Astrocyte (in vitro differentiated cells and primary cell): Measurements from ENCODE around the gene SPTAN1. TPM values are rescaled to one million over a fixed set of nuclear protein-coding genes. Genes with fewer than 3 reads are reported as not detected.
A peak's percentile ranks its signal among the peaks of the same experiment; 100 is the strongest.

Source experiments
- DNase-seq: peaks from one replicate; pipeline ENCODE4 v3.0.0-alpha.2; 2010; ENCODE audit warnings: low read depth
- FAIRE-seq: peaks from 2 replicates; lab custom pipeline; 2011; peaks lifted over from hg19 to GRCh38; lab: Jason Lieb, UNC
- H2AFZ ChIP-seq: 2 replicates; pipeline ENCODE4 v1.6.0; 2012; ENCODE audit warnings: low read depth, low read length, inconsistent platforms
- H3K27ac ChIP-seq: 2 replicates; pipeline ENCODE4 v1.5.1; 2011; ENCODE audit warnings: low read depth, low read length, inconsistent platforms
- H3K27me3 ChIP-seq: 2 replicates; pipeline ENCODE4 v1.6.0; 2011; ENCODE audit warnings: low read length, inconsistent platforms; ENCODE audit not compliant: insufficient read depth
- H3K36me3 ChIP-seq: 2 replicates; pipeline ENCODE4 v1.5.1; 2011; ENCODE audit warnings: low read length, inconsistent platforms; ENCODE audit not compliant: insufficient read depth
- H3K4me1 ChIP-seq: 2 replicates; pipeline ENCODE4 v1.5.1; 2011; ENCODE audit warnings: low read length, inconsistent platforms; ENCODE audit not compliant: insufficient read depth
- H3K4me2 ChIP-seq: 2 replicates; pipeline ENCODE4 v1.6.0; 2012; ENCODE audit warnings: low read length, inconsistent platforms
- H3K4me3 ChIP-seq: 2 replicates; pipeline ENCODE4 v1.5.1; 2011; ENCODE audit warnings: low read depth, mild to moderate bottlenecking, low read length, inconsistent platforms; ENCODE audit not compliant: insufficient read depth
- H3K79me2 ChIP-seq: 2 replicates; pipeline ENCODE4 v1.6.0; 2012; ENCODE audit warnings: mild to moderate bottlenecking, low read length, inconsistent platforms; ENCODE audit not compliant: insufficient read depth
- H3K9ac ChIP-seq: 2 replicates; pipeline ENCODE4 v1.6.0; 2012; ENCODE audit warnings: mild to moderate bottlenecking, low read length, inconsistent platforms
- H3K9me3 ChIP-seq: 2 replicates; pipeline ENCODE4 v1.5.1; 2012; ENCODE audit warnings: low read depth, mild to moderate bottlenecking, low read length, inconsistent platforms; ENCODE audit not compliant: insufficient read depth
- H4K20me1 ChIP-seq: 2 replicates; pipeline ENCODE4 v1.6.0; 2012; ENCODE audit warnings: low read length, inconsistent platforms; ENCODE audit not compliant: insufficient read depth
- H3K27ac Mint-ChIP-seq: one replicate; pipeline ENCODE4 v1.8.0; 2021; ENCODE audit warnings: mild to moderate bottlenecking, mixed read lengths; ENCODE audit not compliant: unreplicated experiment
- H3K27me3 Mint-ChIP-seq: one replicate; pipeline ENCODE4 v1.8.0; 2021; ENCODE audit warnings: low read depth, mixed read lengths; ENCODE audit not compliant: unreplicated experiment
- H3K36me3 Mint-ChIP-seq: one replicate; pipeline ENCODE4 v1.8.0; 2021; ENCODE audit warnings: low read depth, mixed read lengths; ENCODE audit not compliant: unreplicated experiment
- H3K4me1 Mint-ChIP-seq: one replicate; pipeline ENCODE4 v1.8.0; 2021; ENCODE audit warnings: low read depth, mixed read lengths; ENCODE audit not compliant: unreplicated experiment
- H3K4me3 Mint-ChIP-seq: one replicate; pipeline ENCODE4 v1.8.0; 2021; ENCODE audit warnings: mild to moderate bottlenecking, moderate library complexity, mixed read lengths; ENCODE audit not compliant: unreplicated experiment
- H3K9me3 Mint-ChIP-seq: one replicate; pipeline ENCODE4 v1.8.0; 2021; ENCODE audit warnings: mild to moderate bottlenecking, mixed read lengths; ENCODE audit not compliant: unreplicated experiment
- EZH2 ChIP-seq: IDR thresholded peaks from 2 replicates; pipeline ENCODE4 v1.6.1; 2012; ENCODE audit warnings: mild to moderate bottlenecking, low read length, inconsistent platforms; ENCODE audit not compliant: insufficient read depth
- total RNA-seq: library from RNA; stranded (reverse); gene quantifications from 2 replicates; pipeline ENCODE4 v1.2.1, GENCODE V29; 2021
- TF ChIP-seq, protein P1 (sequence below): IDR thresholded peaks from 2 replicates; pipeline ENCODE4 v1.5.1; 2011; ENCODE audit warnings: low read depth, mild to moderate bottlenecking, inconsistent platforms, low read length, moderate library complexity; ENCODE audit not compliant: insufficient read depth

SPTAN1 gene
- total RNA-seq, 1 donor from 2014 or later = 604 TPM

DNA sequence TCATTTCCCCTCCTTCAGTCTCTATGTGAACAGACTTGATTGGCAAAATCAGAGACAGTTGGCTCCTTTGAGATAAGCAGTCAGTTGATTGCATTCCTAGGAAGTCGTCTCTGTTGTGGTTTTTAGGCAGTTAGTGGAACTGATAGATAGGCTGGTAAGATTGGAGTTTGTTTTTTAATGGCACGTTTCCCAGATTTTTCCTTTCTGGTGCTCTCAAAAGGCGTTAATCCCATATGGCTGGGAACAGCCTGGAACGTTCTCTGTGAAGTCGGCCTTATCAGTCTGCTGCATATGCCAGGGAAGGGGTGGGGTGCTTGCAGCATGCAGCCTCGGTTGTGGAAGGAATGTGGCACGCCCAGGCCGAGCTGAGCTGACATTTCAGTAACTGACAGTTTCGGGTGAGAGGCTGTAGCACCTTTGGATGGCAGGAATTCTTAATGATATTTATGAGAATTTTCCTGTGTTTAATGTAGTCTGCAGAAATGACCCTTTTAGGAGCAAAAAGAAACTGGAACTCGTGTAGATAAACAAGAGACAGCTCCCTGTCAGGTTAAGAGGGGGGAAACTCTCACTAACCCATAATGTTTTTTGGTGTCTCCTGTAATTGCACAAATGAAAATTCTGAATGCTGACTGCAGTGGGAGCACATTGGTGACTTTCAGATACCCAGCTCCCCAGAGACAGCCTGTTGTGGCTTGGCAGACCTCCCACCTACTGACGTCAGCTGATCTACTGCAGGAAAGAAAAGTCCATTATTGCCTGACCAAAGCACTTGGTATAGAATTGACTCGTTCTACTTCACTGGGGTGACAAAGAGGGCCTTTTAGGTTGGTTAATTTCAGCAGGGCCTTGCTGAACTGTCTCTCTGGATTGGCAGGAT, 6.3 kb downstream of the SPTAN1 start:
- H3K9ac ChIP-seq = peak overlapping the region; percentile 63
- peak overlapping the region; percentile 76 for H3K4me2 ChIP-seq
- H3K4me1 ChIP-seq = peaks cover 48% of the 10 kb centered on the region
- peak overlapping the region; percentile 76 for H3K4me3 Mint-ChIP-seq
- peak overlapping the region; percentile 89 for H3K27ac Mint-ChIP-seq
- H3K4me3 ChIP-seq = peak overlapping the region; percentile 35
- peaks cover 91% of the 10 kb centered on the region for H4K20me1 ChIP-seq
- TF ChIP-seq, protein P1, sequence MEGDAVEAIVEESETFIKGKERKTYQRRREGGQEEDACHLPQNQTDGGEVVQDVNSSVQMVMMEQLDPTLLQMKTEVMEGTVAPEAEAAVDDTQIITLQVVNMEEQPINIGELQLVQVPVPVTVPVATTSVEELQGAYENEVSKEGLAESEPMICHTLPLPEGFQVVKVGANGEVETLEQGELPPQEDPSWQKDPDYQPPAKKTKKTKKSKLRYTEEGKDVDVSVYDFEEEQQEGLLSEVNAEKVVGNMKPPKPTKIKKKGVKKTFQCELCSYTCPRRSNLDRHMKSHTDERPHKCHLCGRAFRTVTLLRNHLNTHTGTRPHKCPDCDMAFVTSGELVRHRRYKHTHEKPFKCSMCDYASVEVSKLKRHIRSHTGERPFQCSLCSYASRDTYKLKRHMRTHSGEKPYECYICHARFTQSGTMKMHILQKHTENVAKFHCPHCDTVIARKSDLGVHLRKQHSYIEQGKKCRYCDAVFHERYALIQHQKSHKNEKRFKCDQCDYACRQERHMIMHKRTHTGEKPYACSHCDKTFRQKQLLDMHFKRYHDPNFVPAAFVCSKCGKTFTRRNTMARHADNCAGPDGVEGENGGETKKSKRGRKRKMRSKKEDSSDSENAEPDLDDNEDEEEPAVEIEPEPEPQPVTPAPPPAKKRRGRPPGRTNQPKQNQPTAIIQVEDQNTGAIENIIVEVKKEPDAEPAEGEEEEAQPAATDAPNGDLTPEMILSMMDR = no peak
- no peaks in the 10 kb centered on the region for H3K27me3 Mint-ChIP-seq
- H3K27ac ChIP-seq = peak overlapping the region; percentile 67
- H2AFZ ChIP-seq = no peak overlapping the region
- H3K9me3 ChIP-seq = no peaks in the 10 kb centered on the region
- no peaks in the 10 kb centered on the region for H3K9me3 Mint-ChIP-seq
- H3K79me2 ChIP-seq = peaks cover 93% of the 10 kb centered on the region
- DNase-seq (peak; percentile 93), FAIRE-seq (no peak)
- H3K36me3 Mint-ChIP-seq = peaks cover 13% of the 10 kb centered on the region
- peaks cover 31% of the 10 kb centered on the region for H3K4me1 Mint-ChIP-seq
- H3K27me3 ChIP-seq = no peaks in the 10 kb centered on the region
- peaks cover 7% of the 10 kb centered on the region for H3K36me3 ChIP-seq

DNA sequence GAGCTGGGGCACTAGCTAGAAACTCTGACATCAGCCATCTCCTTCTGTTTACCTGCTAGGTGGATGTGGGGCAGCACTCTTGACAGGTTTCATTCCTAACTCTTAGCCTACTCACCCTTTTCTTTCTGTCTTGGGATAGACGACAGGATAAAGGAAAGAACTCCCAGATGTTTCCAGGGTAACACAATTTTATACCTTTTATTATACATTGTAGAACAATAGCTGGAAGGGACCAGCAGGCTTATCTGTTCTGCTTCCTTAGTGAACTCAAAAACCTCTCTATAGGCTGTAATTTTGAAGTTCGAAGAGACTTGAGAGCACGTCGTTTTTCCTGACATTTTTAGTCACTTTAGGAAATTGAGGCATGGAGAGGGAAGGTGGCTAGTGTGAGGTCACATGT, 13.2 kb downstream of the SPTAN1 start:
- no peak for DNase-seq
- H3K36me3 ChIP-seq = peaks cover 35% of the 10 kb centered on the region
- TF ChIP-seq EZH2 = no peak
- TF ChIP-seq, protein P1 = no peak

More for the DNA sequence above, 13.2 kb downstream of the SPTAN1 start:
- Mint-ChIP-seq H3K4me1 (peaks cover 15% of the 10 kb centered on the region), H3K9me3 (no peaks in the 10 kb centered on the region), H3K27me3 (no peaks in the 10 kb centered on the region), H3K27ac (peak overlapping the region; percentile 14), H3K4me3 (no peak overlapping the region), H3K36me3 (peaks cover 27% of the 10 kb centered on the region)
- no peak for FAIRE-seq
- no peak overlapping the region for H3K4me2 ChIP-seq
- H2AFZ ChIP-seq = no peak overlapping the region
- no peaks in the 10 kb centered on the region for H3K4me1 ChIP-seq
- H3K27ac ChIP-seq = no peak overlapping the region
- H4K20me1 ChIP-seq = peaks cover 87% of the 10 kb centered on the region
- H3K79me2 ChIP-seq = peaks cover 84% of the 10 kb centered on the region
- no peaks in the 10 kb centered on the region for H3K9me3 ChIP-seq
- no peak overlapping the region for H3K4me3 ChIP-seq
- no peak overlapping the region for H3K9ac ChIP-seq
- no peaks in the 10 kb centered on the region for H3K27me3 ChIP-seq
